Measurements from ENCODE around the gene ARF1.

ARF1 gene

DNA sequence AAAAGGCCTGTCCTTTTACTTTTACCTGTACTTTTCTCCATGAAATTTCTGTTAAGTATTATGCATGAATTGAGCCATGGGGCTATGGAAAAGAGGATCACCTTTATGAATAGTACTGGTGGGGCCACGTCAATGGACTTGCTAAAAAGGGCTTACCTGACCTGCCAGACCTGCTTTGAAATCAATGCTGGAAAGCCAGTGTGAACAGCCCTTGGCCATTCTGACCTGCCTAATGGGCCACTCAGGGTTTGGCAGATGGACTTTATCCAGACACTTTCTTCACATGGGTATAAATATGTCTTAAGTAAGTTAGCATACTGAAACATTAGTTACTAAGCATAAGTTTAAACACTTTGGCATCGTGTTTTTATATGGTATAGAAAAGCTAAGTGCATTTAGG is 49.3 kb downstream of the ARF1 start:
- Histone ChIP-seq H3K4me3 (ENCODE audit: low read length) (no peak overlapping the region), H3K27me3 (ENCODE audit: control insufficient read depth, insufficient read depth, low read length) (peaks cover 46% of the 10 kb centered on the region), H3K27ac (ENCODE audit: low read length) (no peak overlapping the region), H3K4me1 (ENCODE audit: control insufficient read depth, low read depth, low read length) (no peaks in the 10 kb centered on the region), H3K9ac (ENCODE audit: low read length) (no peak overlapping the region), H3K36me3 (ENCODE audit: control insufficient read depth, low read depth, low read length) (no peaks in the 10 kb centered on the region), H3K9me3 (ENCODE audit: control insufficient read depth, low read depth, low read length) (no peaks in the 10 kb centered on the region)

DNA sequence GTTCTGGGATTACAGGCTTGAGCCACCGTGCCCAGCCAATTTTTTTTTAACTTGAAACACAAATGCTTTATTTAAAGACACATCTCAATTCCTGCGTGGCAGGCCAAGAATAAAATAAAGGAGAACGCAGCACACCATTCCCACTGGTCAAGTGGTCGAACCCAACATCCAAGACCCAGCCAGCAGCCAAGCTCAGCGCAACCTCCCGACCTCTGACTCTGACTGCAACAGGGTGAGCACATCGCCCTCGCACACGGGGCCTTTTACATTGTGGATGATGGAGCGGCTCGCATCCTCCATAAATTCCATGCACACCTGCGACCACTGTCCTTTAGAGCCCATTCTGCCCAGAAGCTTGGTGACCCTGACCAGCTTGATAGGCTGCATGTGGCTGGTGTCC is 52.1 kb downstream of the ARF1 start:
- Histone ChIP-seq H3K4me3 (ENCODE audit: low read length) (no peak overlapping the region), H3K4me1 (ENCODE audit: control insufficient read depth, low read depth, low read length) (no peaks in the 10 kb centered on the region), H3K36me3 (ENCODE audit: control insufficient read depth, low read depth, low read length) (no peaks in the 10 kb centered on the region), H3K9me3 (ENCODE audit: control insufficient read depth, low read depth, low read length) (no peaks in the 10 kb centered on the region), H3K27ac (ENCODE audit: low read length) (no peak overlapping the region), H3K27me3 (ENCODE audit: control insufficient read depth, insufficient read depth, low read length) (peaks cover 58% of the 10 kb centered on the region), H3K9ac (ENCODE audit: low read length) (no peak overlapping the region)

DNA sequence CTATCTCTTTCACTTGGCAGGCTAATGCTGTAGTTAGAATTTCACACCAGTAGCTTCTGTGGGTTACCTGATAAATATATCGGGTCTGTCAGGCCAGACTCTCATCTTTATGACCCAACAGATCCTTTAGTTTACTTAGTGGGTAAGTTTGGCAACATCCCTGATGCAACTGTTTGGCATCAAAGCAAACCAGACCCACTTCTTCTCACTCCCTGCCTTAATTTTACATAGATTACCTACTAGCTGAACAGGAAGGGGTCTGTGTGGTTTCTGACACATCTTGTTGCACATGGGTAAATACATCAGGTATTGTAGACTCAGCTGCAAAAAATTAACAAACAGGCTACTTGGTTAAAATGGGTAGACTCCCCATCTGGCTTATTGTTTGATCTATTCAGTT is 54.4 kb downstream of the ARF1 start:
- H3K4me1 ChIP-seq (ENCODE audit: control insufficient read depth, low read depth, low read length): peaks cover 4% of the 10 kb centered on the region
- no peaks in the 10 kb centered on the region for H3K9me3 ChIP-seq (ENCODE audit: control insufficient read depth, low read depth, low read length)
- H3K9ac ChIP-seq (ENCODE audit: low read length): no peak overlapping the region
- no peak overlapping the region for H3K4me3 ChIP-seq (ENCODE audit: low read length)
- no peaks in the 10 kb centered on the region for H3K36me3 ChIP-seq (ENCODE audit: control insufficient read depth, low read depth, low read length)
- no peak overlapping the region for H3K27ac ChIP-seq (ENCODE audit: low read length)
- peaks cover 52% of the 10 kb centered on the region for H3K27me3 ChIP-seq (ENCODE audit: control insufficient read depth, insufficient read depth, low read length)

DNA sequence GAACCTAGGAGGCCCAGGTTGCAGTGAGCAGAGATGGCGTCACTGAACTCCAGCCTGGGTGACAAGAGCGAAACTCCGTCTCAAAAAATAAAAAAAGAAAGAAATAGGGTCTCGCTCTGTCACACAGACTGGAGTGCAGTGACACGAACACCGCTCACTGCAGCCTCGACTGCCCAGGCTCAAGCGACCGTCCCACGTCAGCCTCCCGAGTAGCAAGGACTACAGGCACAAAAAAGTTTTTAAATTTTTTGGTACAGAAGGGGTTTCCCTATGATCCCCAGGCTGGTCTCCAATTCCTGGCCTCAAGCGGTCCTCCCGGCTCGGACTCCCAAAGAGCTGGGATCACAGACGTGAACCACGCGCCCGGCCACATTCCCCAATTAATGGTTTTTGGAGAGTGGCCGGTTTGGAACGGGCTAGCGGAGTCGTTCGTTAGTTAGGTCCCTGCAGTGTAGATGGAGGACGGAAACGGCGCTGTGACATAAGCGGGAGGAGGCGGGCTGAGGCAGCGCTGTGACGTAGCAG is 57.0 kb downstream of the ARF1 start:
- Histone ChIP-seq H3K9me3 (ENCODE audit: control insufficient read depth, low read depth, low read length) (no peaks in the 10 kb centered on the region), H3K27me3 (ENCODE audit: control insufficient read depth, insufficient read depth, low read length) (peaks cover 41% of the 10 kb centered on the region), H3K36me3 (ENCODE audit: control insufficient read depth, low read depth, low read length) (no peaks in the 10 kb centered on the region), H3K9ac (ENCODE audit: low read length) (peak overlapping the region; percentile 40), H3K4me1 (ENCODE audit: control insufficient read depth, low read depth, low read length) (peaks cover 4% of the 10 kb centered on the region), H3K4me3 (ENCODE audit: low read length) (peak overlapping the region; percentile 75), H3K27ac (ENCODE audit: low read length) (no peak overlapping the region)

DNA sequence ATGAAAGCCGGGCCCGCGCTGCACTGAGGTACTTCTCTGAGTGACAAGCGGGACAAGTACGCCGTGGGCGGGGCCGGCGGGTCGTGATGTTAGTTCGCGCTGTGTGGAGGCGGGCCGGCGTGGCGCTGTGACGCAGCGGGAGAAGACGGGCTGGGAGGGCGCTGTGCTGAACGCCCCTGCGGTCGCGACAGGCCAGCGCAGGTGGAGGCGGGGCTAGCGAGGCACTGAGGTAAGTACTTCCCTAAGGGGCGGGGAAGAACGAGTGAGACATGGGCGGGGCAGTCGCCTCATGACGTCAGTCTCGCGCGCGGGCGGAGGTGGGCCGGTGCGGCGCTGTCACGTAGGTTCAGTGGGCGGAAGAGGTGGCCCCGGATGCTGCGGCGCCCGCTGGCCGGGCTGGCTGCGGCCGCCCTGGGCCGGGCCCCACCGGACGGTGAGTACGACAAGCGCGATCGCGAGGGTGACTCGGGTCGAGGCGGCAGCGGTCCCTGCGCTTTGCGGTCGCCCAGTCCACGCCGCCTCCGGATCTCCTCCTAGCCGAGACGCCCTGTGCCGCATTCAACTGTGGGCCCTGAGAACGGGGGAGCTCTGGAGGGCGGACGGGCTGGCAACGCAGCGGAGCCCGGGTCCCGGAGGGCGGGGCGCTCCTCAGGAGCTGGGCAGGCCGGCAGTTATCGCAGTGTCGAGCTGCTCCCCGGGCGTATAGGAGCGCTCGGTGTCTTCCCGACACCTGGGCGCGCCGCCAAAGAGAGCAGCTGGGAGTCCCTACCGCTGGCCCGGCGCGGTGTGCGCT is 57.6 kb downstream of the ARF1 start, which contains the start of gene GUK1:
Gene GUK1, plus strand, starts transcription at position 349 of the 793 bp plus-strand sequence. Its CDS starts 24 bp downstream, at position 373.
- Histone ChIP-seq H3K4me3 (ENCODE audit: low read length) (peak within 1 kb of the TSS; percentile 82), H3K4me1 (ENCODE audit: control insufficient read depth, low read depth, low read length) (peaks cover 4% of the 10 kb centered on the region), H3K36me3 (ENCODE audit: control insufficient read depth, low read depth, low read length) (no peaks in the 10 kb centered on the region), H3K9ac (ENCODE audit: low read length) (peak within 1 kb of the TSS; percentile 61), H3K9me3 (ENCODE audit: control insufficient read depth, low read depth, low read length) (no peaks in the 10 kb centered on the region), H3K27ac (ENCODE audit: low read length) (no peak within 1 kb of the TSS), H3K27me3 (ENCODE audit: control insufficient read depth, insufficient read depth, low read length) (peaks cover 35% of the 10 kb centered on the region)

DNA sequence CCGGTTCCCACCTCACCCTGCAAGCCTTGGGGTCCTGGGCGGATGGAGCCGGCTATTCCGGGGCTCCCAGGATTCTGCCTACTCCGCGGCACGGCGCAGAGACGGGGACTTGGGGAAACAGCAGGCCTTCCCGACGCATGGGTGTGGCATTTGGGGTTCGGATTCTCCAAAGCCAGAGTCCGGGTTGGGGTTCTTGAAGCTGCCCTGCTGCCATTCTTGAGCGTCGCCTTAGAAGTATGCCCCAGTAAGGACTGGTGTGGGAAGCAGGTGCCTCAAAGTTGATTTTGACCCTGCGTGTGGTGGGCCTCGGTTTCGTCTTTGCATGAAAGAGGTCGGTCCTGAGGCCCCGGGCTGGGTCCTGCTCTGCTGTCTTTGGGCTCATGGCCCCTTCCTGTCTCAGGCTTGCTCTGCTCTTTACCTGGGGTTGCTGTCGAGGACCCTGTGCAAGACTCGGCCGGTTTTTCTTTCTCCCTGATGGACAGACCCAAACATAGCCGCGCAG is 58.3 kb downstream of the ARF1 start:
- Histone ChIP-seq H3K27ac (ENCODE audit: low read length) (no peak overlapping the region), H3K9ac (ENCODE audit: low read length) (peak overlapping the region; percentile 61), H3K4me3 (ENCODE audit: low read length) (peak overlapping the region; percentile 82), H3K36me3 (ENCODE audit: control insufficient read depth, low read depth, low read length) (no peaks in the 10 kb centered on the region), H3K4me1 (ENCODE audit: control insufficient read depth, low read depth, low read length) (peaks cover 4% of the 10 kb centered on the region), H3K27me3 (ENCODE audit: control insufficient read depth, insufficient read depth, low read length) (peaks cover 28% of the 10 kb centered on the region), H3K9me3 (ENCODE audit: control insufficient read depth, low read depth, low read length) (no peaks in the 10 kb centered on the region)

DNA sequence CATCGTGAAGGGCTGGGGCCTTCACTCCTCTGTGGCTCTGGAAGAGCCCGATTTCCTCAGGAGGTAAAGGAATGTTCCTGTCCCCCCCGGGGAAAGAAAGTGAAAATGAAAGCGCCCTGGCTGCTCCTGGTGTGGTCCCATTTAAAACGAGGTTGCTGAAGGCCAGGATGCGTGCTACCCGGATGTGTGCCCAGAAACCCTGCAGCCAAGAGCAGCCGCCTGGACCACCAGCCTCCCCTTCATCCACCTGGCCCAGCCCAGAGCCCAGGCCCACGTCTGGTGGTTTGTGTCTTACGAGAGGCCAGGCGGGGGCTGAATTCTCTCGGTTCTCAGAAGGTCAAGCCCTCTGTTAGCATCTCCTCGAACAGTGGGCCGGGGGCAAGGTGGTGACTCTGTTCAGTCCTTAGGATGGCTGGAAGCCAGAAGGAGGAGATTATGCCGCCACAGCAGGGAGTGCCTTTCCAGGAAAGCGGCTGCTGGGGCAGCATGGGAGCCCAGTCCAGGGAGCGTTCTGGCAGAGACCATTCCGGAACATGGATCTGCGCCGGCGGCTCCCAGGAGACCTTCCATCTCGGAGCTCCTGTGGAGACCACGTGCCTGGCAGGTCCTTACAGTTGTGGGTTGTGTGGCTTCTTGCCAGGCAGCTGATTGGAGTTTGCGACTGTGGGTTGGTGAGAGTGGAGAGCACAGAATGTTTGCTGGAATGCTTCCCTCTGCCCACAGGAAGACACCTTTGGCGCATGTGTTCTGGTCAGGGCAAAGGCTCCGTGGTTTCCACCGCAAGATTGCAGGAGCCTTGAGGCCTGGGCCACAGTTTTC is 58.9 kb downstream of the ARF1 start:
- H3K4me3 ChIP-seq (ENCODE audit: low read length): peak overlapping the region; percentile 82
- no peaks in the 10 kb centered on the region for H3K9me3 ChIP-seq (ENCODE audit: control insufficient read depth, low read depth, low read length)
- H3K4me1 ChIP-seq (ENCODE audit: control insufficient read depth, low read depth, low read length): peaks cover 4% of the 10 kb centered on the region
- no peak overlapping the region for H3K27ac ChIP-seq (ENCODE audit: low read length)
- H3K27me3 ChIP-seq (ENCODE audit: control insufficient read depth, insufficient read depth, low read length): peaks cover 21% of the 10 kb centered on the region
- peak overlapping the region; percentile 61 for H3K9ac ChIP-seq (ENCODE audit: low read length)
- H3K36me3 ChIP-seq (ENCODE audit: control insufficient read depth, low read depth, low read length): no peaks in the 10 kb centered on the region

DNA sequence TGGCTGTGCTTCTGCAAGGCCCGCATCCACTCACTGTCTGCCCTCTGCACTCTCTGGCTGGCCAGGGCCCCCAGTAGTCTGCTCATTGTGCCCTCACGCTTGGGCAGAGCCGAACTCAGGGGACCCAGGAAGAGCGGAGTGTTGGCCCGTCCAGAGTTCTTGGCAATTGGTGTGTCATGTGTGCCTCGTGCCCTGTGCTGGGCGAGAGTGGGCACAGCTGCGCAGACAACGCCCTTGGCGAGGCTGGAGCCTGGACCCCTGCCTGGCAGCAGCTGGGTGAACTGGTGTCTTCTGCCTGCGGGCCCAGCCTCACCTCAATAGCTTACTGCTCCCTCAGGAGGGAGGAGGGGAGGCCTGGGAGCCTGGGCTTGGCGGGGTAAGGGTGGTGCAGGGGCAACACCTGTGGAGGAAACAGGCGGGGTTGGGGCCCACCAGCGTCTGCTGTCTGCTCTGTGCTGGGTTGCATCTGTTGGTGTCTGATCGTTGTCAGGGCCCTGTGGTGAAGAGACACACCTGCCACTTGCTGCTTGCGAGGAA is 59.7 kb downstream of the ARF1 start:
- Histone ChIP-seq H3K36me3 (ENCODE audit: control insufficient read depth, low read depth, low read length) (no peaks in the 10 kb centered on the region), H3K4me1 (ENCODE audit: control insufficient read depth, low read depth, low read length) (peaks cover 4% of the 10 kb centered on the region), H3K27ac (ENCODE audit: low read length) (no peak overlapping the region), H3K9ac (ENCODE audit: low read length) (no peak overlapping the region), H3K27me3 (ENCODE audit: control insufficient read depth, insufficient read depth, low read length) (peaks cover 14% of the 10 kb centered on the region), H3K9me3 (ENCODE audit: control insufficient read depth, low read depth, low read length) (no peaks in the 10 kb centered on the region), H3K4me3 (ENCODE audit: low read length) (no peak overlapping the region)

DNA sequence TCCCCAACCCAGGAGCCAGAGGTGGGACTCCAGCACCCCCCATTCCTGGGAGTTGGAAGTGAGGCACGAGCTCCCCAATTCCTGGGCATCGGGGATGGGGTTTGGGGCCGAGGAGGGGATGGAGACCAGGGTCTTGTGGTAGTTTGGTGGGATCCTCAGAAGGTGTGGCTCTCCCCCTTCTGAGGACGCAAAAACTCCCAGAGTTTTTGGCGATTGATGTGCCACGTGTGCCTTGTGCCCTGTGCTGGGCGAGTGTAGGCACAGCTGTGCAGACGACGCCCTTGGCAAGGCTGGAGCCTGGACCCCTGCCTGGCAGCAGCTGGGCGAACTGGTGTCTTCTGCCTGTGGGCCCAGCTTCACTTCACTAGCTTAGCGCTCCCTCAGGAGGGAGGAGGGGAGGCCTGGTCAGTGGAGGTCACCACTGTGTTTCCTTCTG is 60.2 kb downstream of the ARF1 start:
- H3K27me3 ChIP-seq (ENCODE audit: control insufficient read depth, insufficient read depth, low read length): peaks cover 9% of the 10 kb centered on the region
- H3K9ac ChIP-seq (ENCODE audit: low read length): no peak overlapping the region
- H3K4me1 ChIP-seq (ENCODE audit: control insufficient read depth, low read depth, low read length): peaks cover 4% of the 10 kb centered on the region
- H3K4me3 ChIP-seq (ENCODE audit: low read length): no peak overlapping the region
- H3K27ac ChIP-seq (ENCODE audit: low read length): no peak overlapping the region
- H3K36me3 ChIP-seq (ENCODE audit: control insufficient read depth, low read depth, low read length): no peaks in the 10 kb centered on the region
- no peaks in the 10 kb centered on the region for H3K9me3 ChIP-seq (ENCODE audit: control insufficient read depth, low read depth, low read length)

DNA sequence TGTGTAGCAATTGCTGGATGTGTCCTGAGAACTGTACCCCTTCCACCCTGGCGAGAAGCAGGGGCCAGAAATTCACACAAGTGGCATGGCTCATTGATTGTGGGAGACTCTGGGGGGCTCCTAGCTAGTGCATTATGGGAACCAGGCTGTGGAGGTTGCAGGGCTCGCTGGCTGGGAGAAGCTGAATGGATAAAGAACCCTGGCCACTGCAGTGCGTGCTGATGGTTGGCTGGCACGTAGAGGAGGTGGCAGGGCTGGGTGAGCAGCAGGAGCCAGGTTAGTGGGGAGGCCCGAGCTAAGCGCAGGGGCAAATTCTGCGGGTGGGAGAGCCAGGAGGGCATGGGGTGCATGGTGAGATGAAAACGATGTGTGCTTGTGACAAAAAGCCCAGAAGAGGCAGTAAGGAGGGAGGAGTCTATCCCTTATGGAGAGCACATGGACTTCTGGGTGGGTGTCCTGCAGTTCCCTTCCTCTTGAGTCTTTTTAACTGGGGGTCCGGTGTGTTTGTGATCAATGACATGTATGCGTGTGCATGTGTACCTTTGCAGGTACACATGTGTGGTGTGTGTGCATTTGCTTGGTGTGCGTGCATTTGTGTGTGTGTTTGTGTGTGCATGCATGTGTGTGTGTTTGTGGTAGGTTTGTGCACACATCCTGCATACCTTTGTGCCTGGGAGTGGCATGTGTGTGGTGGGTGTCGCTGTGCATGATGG is 61.1 kb downstream of the ARF1 start:
- Histone ChIP-seq H3K9me3 (ENCODE audit: control insufficient read depth, low read depth, low read length) (no peaks in the 10 kb centered on the region), H3K4me3 (ENCODE audit: low read length) (no peak overlapping the region), H3K9ac (ENCODE audit: low read length) (no peak overlapping the region), H3K36me3 (ENCODE audit: control insufficient read depth, low read depth, low read length) (no peaks in the 10 kb centered on the region), H3K4me1 (ENCODE audit: control insufficient read depth, low read depth, low read length) (peaks cover 4% of the 10 kb centered on the region), H3K27me3 (ENCODE audit: control insufficient read depth, insufficient read depth, low read length) (no peaks in the 10 kb centered on the region), H3K27ac (ENCODE audit: low read length) (no peak overlapping the region)
